Stimulated activated naive CD8-positive, alpha-beta T cell treated with anti-CD3 and anti-CD28 coated beads, Interleukin-15, Interleukin-2, amounts not matched to agents 100 U/mL and 50 U/mL, for 24 hours (primary cell): Measurements from ENCODE around the gene NLK.

Experiments
- ATAC-seq: fragments of 150-1000 bp; cut with Tn5 transposase; one replicate; pipeline ENCODE4 v1.10.0; 2021
- DNase-seq: peaks from one replicate; pipeline ENCODE4 v3.0.0; 2021

NLK gene

GRCh38 chr17:28040406-28040805, 2.1 kb upstream of the NLK start:
- ATAC-seq (no peak), DNase-seq (no peak)

GRCh38 chr17:28041068-28041843, 1.2 kb upstream of the NLK start:
- ATAC-seq: peak; percentile 96
- peak; percentile 99 for DNase-seq

GRCh38 chr17:28041844-28042656, 427 bp upstream of the NLK start:
- ATAC-seq (peak; percentile 3), DNase-seq (no peak)

- ATAC-seq (no peak), DNase-seq (no peak)
These were observed 329 bp downstream of the NLK start for GRCh38 chr17:28042721-28043291.

GRCh38 chr17:28043296-28043695, 819 bp downstream of the NLK start:
- DNase-seq: no peak
- no peak for ATAC-seq

- DNase-seq: no peak
These were observed 1.3 kb downstream of the NLK start for GRCh38 chr17:28043741-28044140.

GRCh38 chr17:28045304-28045703, 2.8 kb downstream of the NLK start:
- no peak for ATAC-seq

More at GRCh38 chr17:28043741-28044140, 1.3 kb downstream of the NLK start:
- ATAC-seq: no peak

GRCh38 chr17:28046034-28046825, 3.8 kb downstream of the NLK start:
- no peak for ATAC-seq

More at GRCh38 chr17:28045304-28045703, 2.8 kb downstream of the NLK start:
- no peak for DNase-seq

GRCh38 chr17:28047806-28048205, 5.3 kb downstream of the NLK start:
- DNase-seq: no peak
- no peak for ATAC-seq

More at GRCh38 chr17:28046034-28046825, 3.8 kb downstream of the NLK start:
- DNase-seq: no peak

GRCh38 chr17:28049071-28049470, 6.6 kb downstream of the NLK start:
- ATAC-seq: peak; percentile 52
- DNase-seq: no peak

GRCh38 chr17:28053044-28053670, 10.7 kb downstream of the NLK start:
- ATAC-seq (no peak), DNase-seq (no peak)

- no peak for ATAC-seq
These were observed 11.2 kb downstream of the NLK start for GRCh38 chr17:28053725-28054124.

GRCh38 chr17:28055546-28056275, 13.2 kb downstream of the NLK start:
- ATAC-seq (no peak), DNase-seq (no peak)

More at GRCh38 chr17:28053725-28054124, 11.2 kb downstream of the NLK start:
- DNase-seq: no peak

GRCh38 chr17:28056276-28056620, 13.8 kb downstream of the NLK start:
- ATAC-seq (no peak), DNase-seq (no peak)

- ATAC-seq: peak; percentile 84
- DNase-seq: no peak
These were observed 15.3 kb downstream of the NLK start for GRCh38 chr17:28057731-28058246.

GRCh38 chr17:28059675-28060074, 17.2 kb downstream of the NLK start:
- ATAC-seq: no peak
- DNase-seq: no peak

GRCh38 chr17:28065706-28066105, 23.2 kb downstream of the NLK start:
- no peak for DNase-seq
- ATAC-seq: no peak

GRCh38 chr17:28069061-28069460, 26.6 kb downstream of the NLK start:
- ATAC-seq (no peak), DNase-seq (no peak)

GRCh38 chr17:28071179-28071578, 28.7 kb downstream of the NLK start:
- ATAC-seq (no peak), DNase-seq (no peak)

GRCh38 chr17:28071891-28072606, 29.6 kb downstream of the NLK start:
- ATAC-seq (no peak), DNase-seq (no peak)
